Stimulated activated CD4-positive, alpha-beta T cell treated with anti-CD3 and anti-CD28 coated beads, Interleukin-1b, Interleukin-23, amount 100 ng/mL, for 4 hours (primary cell): ENCODE results near the gene SRMS.
"Not testable (repeated sequence)": the region's sequence is repeated elsewhere in the genome, so short reads cannot be mapped to it uniquely, and the experiment has no call there.

Source experiments
- DNase-seq, 2 donors: peaks; one replicate each; pipeline ENCODE4 v3.0.0-alpha.2; 2020; ENCODE audit warnings: low read depth in 2 of 2

SRMS gene

GRCh38 chr20:63566395-63567135 is 19.0 kb upstream of the SRMS start:
- DNase-seq = no peak

- no peak for DNase-seq
Observed at GRCh38 chr20:63565699-63566335, 18.3 kb upstream of the SRMS start.

- DNase-seq = no peak
Observed at GRCh38 chr20:63565021-63565698, 17.6 kb upstream of the SRMS start.

GRCh38 chr20:63564036-63564810 is 16.7 kb upstream of the SRMS start:
- no peak for DNase-seq

GRCh38 chr20:63563225-63563935 is 15.8 kb upstream of the SRMS start:
- no peak for DNase-seq

- no peak for DNase-seq
Observed at GRCh38 chr20:63562461-63563224, 15.1 kb upstream of the SRMS start.

GRCh38 chr20:63561624-63562396 is 14.3 kb upstream of the SRMS start:
- DNase-seq = no peak

- no peak for DNase-seq
Observed at GRCh38 chr20:63560856-63561609, 13.5 kb upstream of the SRMS start.

- DNase-seq = no peak
Observed at GRCh38 chr20:63560333-63560805, 12.8 kb upstream of the SRMS start.

- DNase-seq = not testable (repeated sequence)
Observed at GRCh38 chr20:63559485-63560332, 12.2 kb upstream of the SRMS start.

- no peak for DNase-seq
Observed at GRCh38 chr20:63558804-63559484, 11.4 kb upstream of the SRMS start.

GRCh38 chr20:63557481-63557891 is 9.9 kb upstream of the SRMS start:
- no peak for DNase-seq

GRCh38 chr20:63556873-63557478 is 9.4 kb upstream of the SRMS start:
- no peak for DNase-seq

GRCh38 chr20:63555661-63556381 is 8.3 kb upstream of the SRMS start:
- no peak for DNase-seq

- no peak for DNase-seq
Observed at GRCh38 chr20:63554361-63555278, 7.1 kb upstream of the SRMS start.
